Astrocyte (in vitro differentiated cells and primary cell): ENCODE measurements around the gene UBE2L3. TPM values are rescaled to one million over a fixed set of nuclear protein-coding genes. Genes with fewer than 3 reads are reported as not detected.
A peak's percentile ranks its signal among the peaks of the same experiment; 100 is the strongest.

ENCODE experiments used
- DNase-seq: peaks from one replicate; pipeline ENCODE4 v3.0.0-alpha.2; 2010; ENCODE audit warnings: low read depth
- FAIRE-seq: peaks from 2 replicates; lab custom pipeline; 2011; peaks lifted over from hg19 to GRCh38; lab: Jason Lieb, UNC
- H2AFZ ChIP-seq: 2 replicates; pipeline ENCODE4 v1.6.0; 2012; ENCODE audit warnings: low read depth, low read length, inconsistent platforms
- H3K27ac ChIP-seq: 2 replicates; pipeline ENCODE4 v1.5.1; 2011; ENCODE audit warnings: low read depth, low read length, inconsistent platforms
- H3K27me3 ChIP-seq: 2 replicates; pipeline ENCODE4 v1.6.0; 2011; ENCODE audit warnings: low read length, inconsistent platforms; ENCODE audit not compliant: insufficient read depth
- H3K36me3 ChIP-seq: 2 replicates; pipeline ENCODE4 v1.5.1; 2011; ENCODE audit warnings: low read length, inconsistent platforms; ENCODE audit not compliant: insufficient read depth
- H3K4me1 ChIP-seq: 2 replicates; pipeline ENCODE4 v1.5.1; 2011; ENCODE audit warnings: low read length, inconsistent platforms; ENCODE audit not compliant: insufficient read depth
- H3K4me2 ChIP-seq: 2 replicates; pipeline ENCODE4 v1.6.0; 2012; ENCODE audit warnings: low read length, inconsistent platforms
- H3K4me3 ChIP-seq: 2 replicates; pipeline ENCODE4 v1.5.1; 2011; ENCODE audit warnings: low read depth, mild to moderate bottlenecking, low read length, inconsistent platforms; ENCODE audit not compliant: insufficient read depth
- H3K79me2 ChIP-seq: 2 replicates; pipeline ENCODE4 v1.6.0; 2012; ENCODE audit warnings: mild to moderate bottlenecking, low read length, inconsistent platforms; ENCODE audit not compliant: insufficient read depth
- H3K9ac ChIP-seq: 2 replicates; pipeline ENCODE4 v1.6.0; 2012; ENCODE audit warnings: mild to moderate bottlenecking, low read length, inconsistent platforms
- H3K9me3 ChIP-seq: 2 replicates; pipeline ENCODE4 v1.5.1; 2012; ENCODE audit warnings: low read depth, mild to moderate bottlenecking, low read length, inconsistent platforms; ENCODE audit not compliant: insufficient read depth
- H4K20me1 ChIP-seq: 2 replicates; pipeline ENCODE4 v1.6.0; 2012; ENCODE audit warnings: low read length, inconsistent platforms; ENCODE audit not compliant: insufficient read depth
- H3K27ac Mint-ChIP-seq: one replicate; pipeline ENCODE4 v1.8.0; 2021; ENCODE audit warnings: mild to moderate bottlenecking, mixed read lengths; ENCODE audit not compliant: unreplicated experiment
- H3K27me3 Mint-ChIP-seq: one replicate; pipeline ENCODE4 v1.8.0; 2021; ENCODE audit warnings: low read depth, mixed read lengths; ENCODE audit not compliant: unreplicated experiment
- H3K36me3 Mint-ChIP-seq: one replicate; pipeline ENCODE4 v1.8.0; 2021; ENCODE audit warnings: low read depth, mixed read lengths; ENCODE audit not compliant: unreplicated experiment
- H3K4me1 Mint-ChIP-seq: one replicate; pipeline ENCODE4 v1.8.0; 2021; ENCODE audit warnings: low read depth, mixed read lengths; ENCODE audit not compliant: unreplicated experiment
- H3K4me3 Mint-ChIP-seq: one replicate; pipeline ENCODE4 v1.8.0; 2021; ENCODE audit warnings: mild to moderate bottlenecking, moderate library complexity, mixed read lengths; ENCODE audit not compliant: unreplicated experiment
- H3K9me3 Mint-ChIP-seq: one replicate; pipeline ENCODE4 v1.8.0; 2021; ENCODE audit warnings: mild to moderate bottlenecking, mixed read lengths; ENCODE audit not compliant: unreplicated experiment
- CTCF ChIP-seq: IDR thresholded peaks from 2 replicates; pipeline ENCODE4 v1.5.1; 2011; ENCODE audit warnings: low read depth, mild to moderate bottlenecking, inconsistent platforms, low read length, moderate library complexity; ENCODE audit not compliant: insufficient read depth
- EZH2 ChIP-seq: IDR thresholded peaks from 2 replicates; pipeline ENCODE4 v1.6.1; 2012; ENCODE audit warnings: mild to moderate bottlenecking, low read length, inconsistent platforms; ENCODE audit not compliant: insufficient read depth
- total RNA-seq: library from RNA; stranded (reverse); gene quantifications from 2 replicates; pipeline ENCODE4 v1.2.1, GENCODE V29; 2021

The UBE2L3 gene
- total RNA-seq, 1 donor from 2014 or later: 62.8 TPM

- H3K27ac ChIP-seq: peak overlapping the region; percentile 51
- peaks cover 3% of the 10 kb centered on the region for H3K36me3 Mint-ChIP-seq
- H3K27me3 Mint-ChIP-seq: no peaks in the 10 kb centered on the region
- peaks cover 8% of the 10 kb centered on the region for H3K36me3 ChIP-seq
- H3K27me3 ChIP-seq: no peaks in the 10 kb centered on the region
- TF ChIP-seq CTCF (no peak), EZH2 (no peak)
- peaks cover 3% of the 10 kb centered on the region for H3K4me1 Mint-ChIP-seq
- H3K4me2 ChIP-seq: peak overlapping the region; percentile 89
- peak overlapping the region; percentile 41 for H3K27ac Mint-ChIP-seq
- peaks cover 18% of the 10 kb centered on the region for H3K4me1 ChIP-seq
- DNase-seq: no peak
- peak overlapping the region; percentile 77 for H2AFZ ChIP-seq
- H4K20me1 ChIP-seq: peaks cover 19% of the 10 kb centered on the region
- peak overlapping the region; percentile 75 for H3K4me3 ChIP-seq
- peak overlapping the region; percentile 78 for H3K9ac ChIP-seq
- H3K79me2 ChIP-seq: peaks cover 17% of the 10 kb centered on the region
- H3K9me3 ChIP-seq: no peaks in the 10 kb centered on the region
- FAIRE-seq: no peak
- peak overlapping the region; percentile 90 for H3K4me3 Mint-ChIP-seq
- H3K9me3 Mint-ChIP-seq: no peaks in the 10 kb centered on the region
These were observed 83.5 kb downstream of the UBE2L3 start for GRCh38 chr22:21650823-21651520.

- FAIRE-seq (no peak), DNase-seq (no peak)
- Mint-ChIP-seq H3K9me3 (no peaks in the 10 kb centered on the region), H3K4me1 (peaks cover under 1% of the 10 kb centered on the region), H3K27me3 (no peaks in the 10 kb centered on the region), H3K36me3 (peaks cover under 1% of the 10 kb centered on the region), H3K27ac (peak overlapping the region; percentile 41), H3K4me3 (peak overlapping the region; percentile 90)
- Histone ChIP-seq H3K4me1 (peaks cover 18% of the 10 kb centered on the region), H3K27me3 (no peaks in the 10 kb centered on the region), H3K27ac (peak overlapping the region; percentile 51), H3K9ac (peak overlapping the region; percentile 78), H2AFZ (peak overlapping the region; percentile 77), H4K20me1 (peaks cover 14% of the 10 kb centered on the region), H3K4me3 (peak overlapping the region; percentile 75), H3K4me2 (peak overlapping the region; percentile 89), H3K9me3 (no peaks in the 10 kb centered on the region), H3K36me3 (peaks cover 8% of the 10 kb centered on the region), H3K79me2 (peaks cover 17% of the 10 kb centered on the region)
- TF ChIP-seq EZH2 (no peak), CTCF (no peak)
These were observed 84.1 kb downstream of the UBE2L3 start for GRCh38 chr22:21651521-21652009.

- Histone ChIP-seq H3K4me3 (peak overlapping the region; percentile 75), H3K9me3 (no peaks in the 10 kb centered on the region), H4K20me1 (peaks cover 9% of the 10 kb centered on the region), H3K4me2 (peak overlapping the region; percentile 89), H3K27me3 (no peaks in the 10 kb centered on the region), H2AFZ (peak overlapping the region; percentile 77), H3K27ac (peak overlapping the region; percentile 51), H3K9ac (peak overlapping the region; percentile 78), H3K79me2 (peaks cover 17% of the 10 kb centered on the region), H3K4me1 (peaks cover 19% of the 10 kb centered on the region), H3K36me3 (peaks cover 8% of the 10 kb centered on the region)
- Mint-ChIP-seq H3K4me1 (no peaks in the 10 kb centered on the region), H3K4me3 (peak overlapping the region; percentile 90), H3K27me3 (peaks cover 4% of the 10 kb centered on the region), H3K9me3 (no peaks in the 10 kb centered on the region), H3K27ac (no peak overlapping the region), H3K36me3 (no peaks in the 10 kb centered on the region)
- DNase-seq (peak; percentile 71), FAIRE-seq (no peak)
- TF ChIP-seq EZH2: no peak
- TF ChIP-seq CTCF: no peak
These were observed 84.6 kb downstream of the UBE2L3 start for GRCh38 chr22:21652010-21652546.
